K562 (cell line): ENCODE results near the gene AMDHD1.

ENCODE experiments used
- CHD2 ChIP-seq: IDR thresholded peaks from 2 replicates; pipeline ENCODE4 v1.6.1; 2011; ENCODE audit warnings: low read depth, low read length
- TF ChIP-seq, protein P1 (sequence below), 2 experiments: fragments of 450-650 bp; conservative IDR thresholded peaks; 2 replicates each; pipeline ENCODE4 v1.6.1; 2017; ENCODE audit warnings: mild to moderate bottlenecking in 2 of 2, moderate library complexity in 2 of 2

- TF ChIP-seq, protein P1, sequence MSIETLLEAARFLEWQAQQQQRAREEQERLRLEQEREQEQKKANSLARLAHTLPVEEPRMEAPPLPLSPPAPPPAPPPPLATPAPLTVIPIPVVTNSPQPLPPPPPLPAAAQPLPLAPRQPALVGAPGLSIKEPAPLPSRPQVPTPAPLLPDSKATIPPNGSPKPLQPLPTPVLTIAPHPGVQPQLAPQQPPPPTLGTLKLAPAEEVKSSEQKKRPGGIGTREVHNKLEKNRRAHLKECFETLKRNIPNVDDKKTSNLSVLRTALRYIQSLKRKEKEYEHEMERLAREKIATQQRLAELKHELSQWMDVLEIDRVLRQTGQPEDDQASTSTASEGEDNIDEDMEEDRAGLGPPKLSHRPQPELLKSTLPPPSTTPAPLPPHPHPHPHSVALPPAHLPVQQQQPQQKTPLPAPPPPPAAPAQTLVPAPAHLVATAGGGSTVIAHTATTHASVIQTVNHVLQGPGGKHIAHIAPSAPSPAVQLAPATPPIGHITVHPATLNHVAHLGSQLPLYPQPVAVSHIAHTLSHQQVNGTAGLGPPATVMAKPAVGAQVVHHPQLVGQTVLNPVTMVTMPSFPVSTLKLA (conservative IDR thresholded peaks at IDR 0.05) = no peak
- TF ChIP-seq CHD2 = no peak
Observed at GRCh38 chr12:95956557-95957145, 13.5 kb downstream of the AMDHD1 start.
